ENCODE measurements around the gene PLIN5.

PLIN5 gene

DNA sequence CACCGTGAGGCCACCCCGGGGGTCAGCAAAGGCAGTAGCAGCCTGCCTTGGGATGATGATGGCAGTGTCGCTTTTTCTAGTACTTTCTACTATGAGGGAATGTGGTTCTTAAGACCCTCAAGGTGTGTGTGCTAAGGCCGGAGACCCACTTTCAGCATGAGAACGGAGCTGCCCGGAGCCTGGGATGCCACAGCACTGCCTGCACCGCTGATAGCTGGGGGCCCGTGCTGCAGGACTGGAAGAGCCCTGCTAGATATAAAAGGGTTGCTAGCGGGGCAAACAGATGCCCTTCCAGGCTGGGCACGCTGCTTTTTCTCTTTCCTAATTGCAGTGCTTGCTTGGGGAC lies 31.2 kb downstream of the PLIN5 start:
- DNase-seq, result no peak

DNA sequence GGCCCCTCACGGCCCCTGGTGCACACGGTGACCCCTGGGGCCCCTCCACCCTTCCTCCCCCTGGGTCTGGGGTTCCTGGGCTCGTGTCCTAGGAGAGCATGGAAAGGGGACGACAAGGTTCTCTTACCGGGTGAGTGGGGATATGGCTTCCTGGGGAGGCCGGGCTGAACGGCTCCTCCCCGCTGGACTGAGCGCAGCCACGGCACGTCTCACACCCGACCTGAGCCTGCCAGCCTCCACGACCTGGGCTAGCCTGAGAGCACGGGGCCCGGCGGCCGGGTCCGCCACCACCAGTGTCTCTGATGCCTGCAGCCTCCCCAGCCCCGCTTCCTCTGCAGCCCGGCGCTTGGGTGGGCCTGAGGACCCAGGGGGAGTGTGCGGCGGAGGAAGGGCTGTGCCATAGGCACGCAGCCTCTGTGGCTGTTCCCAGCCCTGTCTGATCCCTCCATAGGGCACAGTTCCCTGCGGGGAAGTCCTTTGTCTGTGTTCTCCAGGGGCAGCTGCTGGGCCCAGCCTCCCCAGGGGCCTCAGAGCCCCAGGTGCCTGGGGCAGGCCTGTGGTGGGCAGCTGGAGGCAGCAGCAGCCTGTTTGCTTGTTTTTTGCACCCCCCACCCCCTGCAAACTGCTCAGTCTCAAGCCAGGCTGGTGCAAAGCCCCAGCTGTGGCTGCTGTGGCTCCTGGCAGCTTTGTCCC lies 31.7 kb downstream of the PLIN5 start:
- DNase-seq, result no peak

DNA sequence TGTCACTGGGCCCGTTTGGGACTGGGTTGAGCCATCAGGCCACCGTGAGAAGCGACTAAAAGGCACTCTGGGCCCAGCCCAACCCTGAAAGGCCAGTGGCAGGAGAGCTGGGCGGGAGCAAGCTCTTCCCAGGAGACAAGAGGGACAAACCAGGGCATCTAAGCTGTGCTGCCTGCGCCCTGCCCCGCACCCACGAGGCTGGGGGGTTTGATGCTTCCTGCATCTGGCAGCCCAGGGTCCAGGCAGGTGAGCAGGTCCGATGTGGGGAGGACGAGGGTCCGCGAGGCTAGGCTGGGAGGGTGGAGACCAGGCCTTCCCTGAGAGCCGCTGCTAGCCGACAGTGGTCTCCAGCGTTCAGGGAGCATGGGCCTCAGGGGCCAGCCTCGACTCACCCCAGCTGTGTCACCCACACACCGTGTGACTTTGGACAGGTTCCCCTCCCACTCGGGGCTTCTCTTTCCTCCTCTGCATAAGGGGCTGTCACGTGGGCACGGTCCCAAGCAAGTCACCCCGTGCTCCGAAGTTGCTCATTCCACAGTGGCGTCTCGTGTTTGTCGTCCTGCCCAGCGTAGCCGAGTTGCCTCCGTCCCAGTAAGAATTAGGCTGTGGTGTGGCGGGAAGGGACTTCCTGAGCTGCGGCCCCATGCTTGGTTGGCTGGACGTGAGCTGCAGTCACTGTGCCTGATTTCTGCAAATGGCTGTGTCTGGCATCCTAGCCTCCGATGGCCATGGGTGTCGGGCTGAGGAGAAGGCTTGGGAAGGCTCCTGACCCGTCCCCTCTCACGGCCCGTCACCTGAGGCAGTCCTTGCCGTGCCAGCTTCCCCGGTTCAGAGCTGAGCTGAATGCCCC lies 32.5 kb downstream of the PLIN5 start:
- DNase-seq, result no peak

DNA sequence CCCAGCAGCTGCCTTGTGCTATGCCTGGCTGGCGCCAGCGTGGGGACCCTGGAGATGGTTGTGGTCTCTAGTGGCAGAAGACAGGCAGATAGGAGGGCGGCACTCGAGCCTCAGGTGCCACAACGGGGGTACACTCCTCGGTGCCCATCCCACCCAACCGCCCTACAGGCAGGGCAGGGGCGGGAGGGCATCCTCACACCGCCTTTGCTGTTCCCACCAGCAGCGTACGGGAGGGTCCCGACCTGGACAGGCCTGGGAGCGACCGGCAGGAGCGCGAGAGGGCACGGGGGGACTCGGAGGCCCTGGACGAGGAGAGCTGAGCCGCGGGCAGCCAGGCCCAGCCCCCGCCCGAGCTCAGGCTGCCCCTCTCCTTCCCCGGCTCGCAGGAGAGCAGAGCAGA lies 33.3 kb downstream of the PLIN5 start:
- DNase-seq, result no peak

DNA sequence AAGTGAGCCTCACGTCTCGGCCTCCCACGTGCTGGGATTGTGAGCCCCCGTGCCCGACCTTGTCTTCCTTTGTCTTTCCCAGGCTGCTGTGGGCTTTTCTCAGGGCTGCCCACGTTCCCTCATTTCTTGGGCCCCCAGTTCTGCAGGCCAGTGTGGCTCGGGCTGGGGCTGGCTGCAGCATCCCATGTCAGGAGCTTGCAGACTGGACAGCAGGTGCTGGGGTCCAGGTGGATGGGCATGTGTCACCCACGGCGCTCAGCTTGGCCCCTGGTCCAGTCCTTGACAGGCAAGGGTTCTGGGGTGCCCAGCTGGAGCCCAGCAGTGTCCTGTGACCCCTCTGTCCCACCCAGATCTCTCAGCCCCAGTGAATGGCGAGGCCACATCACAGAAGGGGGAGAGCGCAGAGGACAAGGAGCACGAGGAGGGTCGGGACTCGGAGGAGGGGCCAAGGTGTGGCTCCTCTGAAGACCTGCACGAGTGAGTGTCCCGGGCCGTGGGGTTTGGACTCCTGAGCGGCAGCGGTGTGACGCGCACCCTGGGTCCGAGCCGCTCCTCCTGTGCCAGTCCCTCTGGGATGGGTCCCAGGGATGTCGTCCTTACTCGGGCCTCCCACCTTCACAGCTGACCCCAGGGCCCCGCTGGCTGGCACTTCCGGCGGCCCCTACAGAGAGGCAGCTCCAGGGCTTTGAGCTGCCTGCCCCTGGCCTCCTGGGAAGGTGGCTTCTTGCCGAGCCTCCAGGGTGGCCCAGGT lies 34.0 kb downstream of the PLIN5 start:
- no peak for DNase-seq

DNA sequence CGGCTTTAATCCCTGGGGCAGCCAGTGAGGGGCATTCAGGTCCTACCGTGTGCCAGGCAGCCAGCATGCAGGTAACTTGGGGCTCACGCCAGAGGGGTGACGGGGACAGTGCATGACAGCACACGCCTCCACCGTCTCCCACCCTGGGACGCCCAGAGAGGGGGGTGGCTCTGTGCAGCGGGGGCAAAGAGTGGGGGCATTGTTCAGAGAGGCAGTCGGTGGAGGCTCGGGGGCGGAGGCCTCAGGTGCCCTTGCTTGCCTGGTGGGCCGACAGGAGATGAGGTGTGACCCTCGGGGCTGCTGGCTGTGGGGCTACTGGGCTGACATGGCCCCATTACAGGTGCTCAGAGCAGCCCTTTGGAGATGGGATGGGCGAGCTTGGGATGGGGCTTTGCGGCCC lies 35.2 kb downstream of the PLIN5 start:
- DNase-seq, result no peak

DNA sequence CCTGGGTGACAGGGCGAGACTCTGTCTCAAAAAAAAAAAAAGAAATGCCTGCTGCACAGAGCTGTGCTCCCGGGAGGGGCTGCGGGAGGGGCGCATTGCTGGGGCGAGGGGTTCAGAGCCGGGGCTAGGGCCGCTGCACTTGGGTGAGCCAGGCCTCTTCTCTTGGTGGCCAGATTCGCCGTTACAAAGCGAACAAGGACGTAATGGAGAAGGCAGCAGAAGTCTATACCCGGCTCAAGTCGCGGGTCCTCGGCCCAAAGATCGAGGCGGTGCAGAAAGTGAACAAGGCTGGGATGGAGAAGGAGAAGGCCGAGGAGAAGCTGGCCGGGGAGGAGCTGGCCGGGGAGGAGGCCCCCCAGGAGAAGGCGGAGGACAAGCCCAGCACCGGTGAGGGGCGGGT lies 35.7 kb downstream of the PLIN5 start:
- no peak for DNase-seq

DNA sequence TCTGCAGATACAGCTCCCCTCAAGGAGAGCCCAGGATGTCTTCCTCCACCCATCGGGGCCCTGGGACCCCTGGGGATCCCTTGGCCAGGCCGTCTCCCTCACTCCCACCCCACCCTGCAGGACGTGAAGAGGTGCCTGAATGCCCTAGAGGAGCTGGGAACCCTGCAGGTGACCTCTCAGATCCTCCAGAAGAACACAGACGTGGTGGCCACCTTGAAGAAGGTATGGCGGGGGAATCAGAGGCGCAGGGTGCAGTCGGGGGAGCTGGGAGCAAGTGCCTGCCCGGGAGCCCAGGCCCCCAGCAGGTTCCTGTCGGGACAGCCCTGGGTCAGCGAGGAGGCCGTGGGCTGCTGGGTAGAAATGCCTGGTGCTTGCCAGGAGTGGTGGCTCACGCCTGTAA lies 36.3 kb downstream of the PLIN5 start:
- no peak for DNase-seq

DNA sequence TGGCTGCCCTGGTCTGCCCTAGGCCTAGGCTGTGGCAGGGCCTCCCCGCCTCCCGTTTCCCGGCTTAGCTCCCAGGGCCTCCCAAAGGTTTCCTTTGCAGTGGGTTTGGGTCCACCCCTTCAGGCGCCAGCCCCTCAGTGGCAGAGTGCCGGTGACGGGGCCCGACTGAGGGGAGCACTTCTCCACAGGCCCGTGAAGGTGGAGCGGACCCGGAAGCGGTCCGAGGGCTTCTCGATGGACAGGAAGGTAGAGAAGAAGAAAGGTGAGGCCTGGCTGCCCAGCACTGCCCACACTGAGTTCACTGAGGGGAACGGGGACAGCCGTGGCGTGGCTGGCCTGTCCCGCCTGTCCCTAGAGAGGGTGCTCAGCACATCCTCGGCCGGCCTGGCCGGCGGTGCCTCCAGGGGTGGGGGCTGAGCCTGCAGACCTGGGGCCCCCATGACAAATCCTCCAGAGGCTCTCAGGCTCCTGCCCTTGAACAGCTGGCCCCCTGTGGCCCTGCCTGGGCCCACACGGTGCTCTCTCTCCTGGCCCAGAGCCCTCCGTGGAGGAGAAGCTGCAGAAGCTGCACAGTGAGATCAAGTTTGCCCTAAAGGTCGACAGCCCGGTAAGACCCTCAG lies 37.1 kb downstream of the PLIN5 start:
- DNase-seq, result no peak

DNA sequence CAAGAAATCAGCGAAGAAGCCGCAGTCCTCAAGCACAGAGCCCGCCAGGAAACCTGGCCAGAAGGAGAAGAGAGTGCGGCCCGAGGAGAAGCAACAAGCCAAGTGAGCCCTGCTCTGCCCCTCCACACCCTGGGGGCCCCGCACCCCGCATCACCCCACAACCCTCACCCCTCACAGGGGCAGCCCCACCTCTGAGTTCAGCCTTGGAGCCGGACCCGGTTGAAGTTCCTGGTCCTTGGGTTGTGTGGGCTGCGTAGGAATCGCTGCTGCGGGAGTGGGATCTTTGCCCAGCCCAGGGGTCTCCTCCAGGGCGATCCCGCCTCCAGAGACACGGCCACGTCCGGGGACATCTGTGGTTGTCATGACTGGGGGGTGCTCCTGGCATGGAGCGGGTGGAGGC lies 38.7 kb downstream of the PLIN5 start:
- no peak for DNase-seq

DNA sequence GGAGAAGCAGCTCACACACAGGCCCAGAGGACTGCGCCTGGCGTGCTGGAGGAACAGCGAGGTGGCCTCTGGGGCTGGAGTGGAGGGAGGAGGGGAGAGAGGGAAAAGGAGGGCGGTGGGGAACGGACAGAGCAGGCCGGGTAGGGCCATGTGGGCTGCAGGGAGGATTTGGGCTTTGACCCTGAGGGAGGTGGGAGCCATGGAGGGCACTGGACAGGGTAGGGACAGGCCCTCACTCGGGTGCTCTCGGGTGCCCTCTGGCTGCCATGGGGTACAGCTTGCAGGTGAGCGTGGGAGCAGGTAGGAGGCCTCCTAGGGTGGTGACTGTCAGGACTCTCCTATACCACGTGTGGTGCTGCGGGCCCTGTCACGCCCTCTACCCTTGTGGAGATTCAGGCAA lies 39.6 kb downstream of the PLIN5 start:
- DNase-seq, result no peak

DNA sequence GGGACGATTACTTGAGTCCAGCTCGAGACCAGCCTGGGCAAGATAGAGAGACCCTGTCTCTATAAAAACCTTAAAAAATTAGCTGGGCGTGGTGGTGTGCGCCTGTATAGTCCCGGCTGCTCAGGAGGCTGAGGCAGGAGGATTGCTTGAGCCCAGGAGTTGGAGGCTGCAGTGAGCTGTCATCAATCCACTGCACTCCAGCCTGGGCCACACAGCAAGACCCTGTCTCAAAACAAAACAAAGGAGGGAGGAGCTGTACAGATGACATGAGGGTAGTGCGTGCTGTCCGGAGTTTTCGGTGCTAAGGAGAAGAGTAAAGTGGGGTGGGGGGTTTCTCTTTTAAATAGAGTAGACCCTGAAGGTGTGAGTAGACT lies 40.3 kb downstream of the PLIN5 start:
- DNase-seq, result no peak

DNA sequence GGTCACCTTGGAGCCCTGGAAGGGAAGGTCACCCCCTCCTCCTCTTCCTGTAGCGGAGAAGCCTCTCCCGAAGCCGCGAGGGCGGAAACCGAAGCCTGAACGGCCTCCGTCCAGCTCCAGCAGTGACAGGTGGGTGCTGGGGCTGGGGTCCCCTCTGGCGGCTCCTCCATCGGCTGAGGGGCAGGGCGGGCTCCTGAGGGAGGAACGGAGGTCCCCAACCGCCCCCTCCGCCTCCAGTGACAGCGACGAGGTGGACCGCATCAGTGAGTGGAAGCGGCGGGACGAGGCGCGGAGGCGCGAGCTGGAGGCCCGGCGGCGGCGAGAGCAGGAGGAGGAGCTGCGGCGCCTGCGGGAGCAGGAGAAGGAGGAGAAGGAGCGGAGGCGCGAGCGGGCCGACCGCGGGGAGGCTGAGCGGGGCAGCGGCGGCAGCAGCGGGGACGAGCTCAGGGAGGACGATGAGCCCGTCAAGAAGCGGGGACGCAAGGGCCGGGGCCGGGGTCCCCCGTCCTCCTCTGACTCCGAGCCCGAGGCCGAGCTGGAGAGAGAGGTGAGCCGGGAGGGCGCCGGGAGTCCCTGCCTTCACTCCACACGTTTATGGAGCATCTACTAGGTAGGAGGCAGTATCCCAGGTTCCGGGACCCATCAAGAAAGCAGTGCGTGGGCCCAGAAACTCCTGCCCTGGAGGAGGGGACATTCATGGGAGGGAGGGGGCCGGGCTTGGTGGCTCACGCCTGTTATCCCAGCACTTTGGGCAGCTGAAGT lies 40.9 kb downstream of the PLIN5 start:
- no peak for DNase-seq

DNA sequence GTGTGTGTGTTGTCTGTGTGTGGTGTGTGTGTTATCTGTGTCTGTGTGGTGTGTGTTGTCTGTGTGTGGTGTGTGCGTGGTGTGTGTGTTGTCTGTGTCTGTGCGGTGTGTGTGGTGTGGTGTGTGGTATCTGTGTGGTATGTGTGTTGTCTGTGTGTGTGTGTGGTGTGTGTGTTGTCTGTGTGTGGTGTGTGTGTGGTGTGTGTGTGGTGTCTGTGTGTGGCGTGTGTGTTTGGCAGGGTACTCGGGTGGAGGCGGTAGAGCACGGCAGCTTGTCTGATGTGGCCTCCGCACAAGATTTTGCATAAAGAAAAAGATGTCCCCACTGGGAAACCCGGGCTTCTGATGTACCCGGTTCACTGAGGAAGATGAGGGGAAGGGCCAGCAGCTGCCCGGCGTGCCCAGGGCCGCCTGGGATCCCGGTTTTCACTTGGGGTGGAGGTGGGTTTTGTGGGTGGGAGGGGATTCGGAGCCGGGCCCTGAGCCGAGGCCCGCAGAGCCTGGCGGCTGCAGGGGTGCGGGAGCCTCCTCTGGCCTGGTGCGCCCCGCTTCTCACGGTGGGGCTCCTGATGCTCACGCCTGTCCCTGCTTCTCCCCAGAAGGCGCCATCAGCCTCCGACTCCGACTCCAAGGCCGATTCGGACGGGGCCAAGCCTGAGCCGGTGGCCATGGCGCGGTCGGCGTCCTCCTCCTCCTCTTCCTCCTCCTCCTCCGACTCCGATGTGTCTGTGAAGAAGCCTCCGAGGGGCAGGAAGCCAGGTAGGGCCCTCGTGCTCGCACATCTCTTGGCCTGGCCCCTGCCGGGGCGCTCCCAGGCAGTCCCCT lies 41.7 kb downstream of the PLIN5 start:
- DNase-seq, result no peak

DNA sequence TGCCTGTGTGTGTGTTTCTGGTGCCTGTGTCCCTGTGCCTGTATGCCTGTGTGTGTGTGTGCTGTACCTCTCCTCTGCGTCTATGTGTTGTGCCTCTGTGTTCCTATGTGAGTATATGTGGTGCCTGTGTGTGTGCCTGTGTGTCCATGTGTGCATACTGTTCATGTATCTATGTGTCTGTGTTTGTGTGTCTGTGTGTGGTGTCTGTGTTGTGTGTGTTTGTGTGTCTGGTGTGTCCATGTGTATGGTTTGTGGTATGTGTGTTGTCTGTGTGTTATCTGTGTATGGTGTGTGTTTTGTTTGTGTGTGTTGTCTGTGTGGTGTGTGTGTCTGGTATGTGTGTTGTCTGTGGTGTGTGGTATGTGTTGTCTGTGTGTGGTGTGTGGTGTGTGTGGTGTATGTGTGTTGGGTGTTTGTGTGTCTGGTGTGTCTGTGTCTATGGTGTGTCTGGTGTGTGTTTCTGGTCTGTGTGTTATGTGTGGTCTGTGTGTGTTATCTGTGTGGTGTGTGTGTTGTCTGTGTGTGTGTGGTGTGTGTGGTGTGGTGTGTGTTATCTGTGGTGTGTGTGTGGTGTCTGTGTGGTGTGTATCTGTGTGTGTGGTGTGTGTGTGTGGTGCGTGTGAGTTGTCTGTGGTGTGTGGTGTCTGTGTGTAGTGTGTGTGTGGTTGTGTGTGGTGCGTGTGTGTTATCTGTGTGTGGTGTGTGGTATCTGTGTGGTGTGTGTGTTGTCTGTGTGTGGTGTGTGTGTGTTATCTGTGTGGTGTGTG lies 42.5 kb downstream of the PLIN5 start:
- no peak for DNase-seq

DNA sequence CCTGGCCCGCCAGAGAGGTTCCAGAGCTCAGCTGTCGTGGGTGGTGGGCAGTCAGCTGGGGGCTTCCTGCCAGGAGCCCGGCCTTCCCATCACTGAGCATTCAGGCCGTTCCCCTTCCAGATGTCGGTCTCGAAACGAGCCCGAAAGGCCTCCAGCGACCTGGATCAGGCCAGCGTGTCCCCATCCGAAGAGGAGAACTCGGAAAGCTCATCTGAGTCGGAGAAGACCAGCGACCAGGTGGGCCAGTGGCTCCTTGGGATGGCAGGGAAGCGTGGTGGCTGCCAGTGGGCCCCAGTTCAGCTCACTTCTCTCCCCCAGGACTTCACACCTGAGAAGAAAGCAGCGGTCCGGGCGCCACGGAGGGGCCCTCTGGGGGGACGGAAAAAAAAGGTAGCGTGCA lies 43.6 kb downstream of the PLIN5 start:
- no peak for DNase-seq

DNA sequence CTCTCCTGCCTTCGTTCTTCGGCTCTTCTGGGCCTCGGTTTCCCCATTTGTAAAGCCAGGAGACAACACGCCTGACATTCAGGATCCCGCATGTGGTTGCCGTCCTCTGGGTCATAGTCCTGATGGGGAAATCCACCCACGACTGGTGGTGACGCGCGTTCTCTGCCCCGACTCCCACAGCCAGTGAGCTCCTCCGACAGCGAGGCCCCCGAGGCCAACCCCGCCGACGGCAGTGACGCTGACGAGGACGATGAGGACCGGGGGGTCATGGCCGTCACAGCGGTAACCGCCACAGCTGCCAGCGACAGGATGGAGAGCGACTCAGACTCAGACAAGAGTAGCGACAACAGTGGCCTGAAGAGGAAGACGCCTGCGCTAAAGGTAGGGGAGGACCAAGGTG lies 46.5 kb downstream of the PLIN5 start:
- DNase-seq, result no peak

DNA sequence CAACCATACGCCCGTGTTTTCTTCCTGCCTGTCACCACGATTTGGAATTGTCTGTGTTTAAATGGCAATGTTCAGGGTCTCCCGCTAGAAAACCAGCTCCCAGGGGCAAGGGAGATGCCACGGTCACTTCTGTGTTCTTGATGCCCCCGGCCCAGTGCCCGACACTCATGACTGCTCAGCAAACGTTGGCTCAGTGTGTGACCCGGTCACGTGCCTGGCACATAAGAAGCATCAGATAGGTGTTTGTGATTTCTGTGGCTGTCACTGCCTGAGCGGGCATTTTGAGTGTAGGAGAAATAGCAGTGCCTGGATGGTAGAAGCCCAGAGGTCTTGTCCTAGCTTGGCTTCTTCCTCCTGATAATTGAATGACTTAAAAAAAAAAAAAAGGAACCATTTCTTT lies 47.5 kb downstream of the PLIN5 start:
- DNase-seq, result no peak

DNA sequence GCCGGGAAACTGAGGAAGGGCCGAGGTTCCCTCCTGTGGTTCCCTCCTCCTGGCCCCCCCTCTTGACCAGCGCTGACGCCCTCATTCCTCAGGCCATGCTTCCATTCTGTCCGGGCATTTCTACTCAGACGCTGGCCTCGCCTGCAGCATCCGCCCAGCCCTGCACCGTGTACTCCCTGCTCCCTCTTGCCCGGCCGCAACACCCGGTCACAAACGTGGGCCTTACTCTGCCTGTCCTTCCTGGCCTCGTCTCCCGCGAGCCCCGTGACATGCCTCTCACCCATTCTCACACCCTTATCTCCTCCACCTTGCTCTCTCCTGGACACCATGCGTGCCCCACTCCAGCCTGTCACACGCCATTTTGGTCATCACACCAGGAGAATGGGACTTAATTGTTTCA lies 51.6 kb downstream of the PLIN5 start:
- no peak for DNase-seq

DNA sequence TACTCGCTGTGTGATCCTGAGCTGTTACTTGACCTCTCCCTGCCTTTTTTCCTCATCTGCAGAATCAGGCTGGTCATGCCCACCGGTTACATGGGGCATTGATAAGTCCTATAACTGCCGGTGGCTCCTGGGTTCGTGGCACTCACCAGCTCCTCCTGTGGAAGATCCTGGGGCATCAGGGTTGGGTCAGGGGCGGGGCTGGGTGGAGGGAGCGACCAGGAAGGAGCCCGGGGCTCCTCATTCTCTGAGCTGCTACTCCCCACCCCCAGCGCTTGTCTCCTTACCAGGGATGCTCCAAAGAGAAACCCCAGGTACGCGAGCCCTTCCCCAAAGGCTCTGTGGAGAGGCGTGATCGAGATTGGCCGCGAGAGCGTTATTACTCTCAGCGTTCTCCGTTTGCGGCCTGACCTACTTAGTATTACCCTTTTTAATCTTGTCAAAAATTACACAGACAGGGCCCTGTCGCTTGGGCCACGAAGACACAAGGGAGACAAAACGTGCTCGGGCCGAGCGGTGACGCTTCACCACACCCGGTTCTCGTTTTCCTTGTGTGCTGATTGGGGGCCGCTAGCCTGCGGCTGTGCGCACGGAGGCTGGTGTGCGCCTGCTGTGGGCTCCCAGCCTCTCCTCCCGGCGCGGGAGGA lies 52.2 kb downstream of the PLIN5 start:
- DNase-seq, result no peak
